A673 (cell line): ENCODE results near the gene BTF3L4.

ENCODE experiments used
- CTCF ChIP-seq: fragments of 300-800, 200-600 bp; sonication (generic); conservative IDR thresholded peaks from 2 replicates; pipeline ENCODE4 v1.5.1; 2017; ENCODE audit warnings: low read depth, mild to moderate bottlenecking, antibody characterized with exemption, low read length, moderate library complexity, mixed read lengths
- EZH2 ChIP-seq: fragments of 200-600 bp; sonication (generic); IDR thresholded peaks from 2 replicates; pipeline ENCODE4 v1.6.1; 2017; ENCODE audit warnings: borderline replicate concordance, low read depth, mild to moderate bottlenecking, mixed read lengths, antibody characterized with exemption, low read length; ENCODE audit not compliant: poor library complexity, severe bottlenecking

- TF ChIP-seq CTCF (no peak), EZH2 (no peak)
Observed at GRCh38 chr1:52059888-52060287, 3.8 kb downstream of the BTF3L4 start.
